PC-3 (cell line): ENCODE data around the gene TEX19.

Experiments used
- EZH2 ChIP-seq: fragments of 300-600 bp; sonication (generic); IDR thresholded peaks from one replicate; pipeline ENCODE4 v1.6.1; 2017; ENCODE audit warnings: antibody characterized with exemption, mild to moderate bottlenecking, low read length; ENCODE audit not compliant: unreplicated experiment
- TF ChIP-seq, protein P1 (sequence below): fragments of 300-600 bp; sonication (generic); conservative IDR thresholded peaks from 2 replicates; pipeline ENCODE4 v1.5.1; 2017; ENCODE audit warnings: antibody characterized with exemption, low read depth, mild to moderate bottlenecking, low read length

DNA sequence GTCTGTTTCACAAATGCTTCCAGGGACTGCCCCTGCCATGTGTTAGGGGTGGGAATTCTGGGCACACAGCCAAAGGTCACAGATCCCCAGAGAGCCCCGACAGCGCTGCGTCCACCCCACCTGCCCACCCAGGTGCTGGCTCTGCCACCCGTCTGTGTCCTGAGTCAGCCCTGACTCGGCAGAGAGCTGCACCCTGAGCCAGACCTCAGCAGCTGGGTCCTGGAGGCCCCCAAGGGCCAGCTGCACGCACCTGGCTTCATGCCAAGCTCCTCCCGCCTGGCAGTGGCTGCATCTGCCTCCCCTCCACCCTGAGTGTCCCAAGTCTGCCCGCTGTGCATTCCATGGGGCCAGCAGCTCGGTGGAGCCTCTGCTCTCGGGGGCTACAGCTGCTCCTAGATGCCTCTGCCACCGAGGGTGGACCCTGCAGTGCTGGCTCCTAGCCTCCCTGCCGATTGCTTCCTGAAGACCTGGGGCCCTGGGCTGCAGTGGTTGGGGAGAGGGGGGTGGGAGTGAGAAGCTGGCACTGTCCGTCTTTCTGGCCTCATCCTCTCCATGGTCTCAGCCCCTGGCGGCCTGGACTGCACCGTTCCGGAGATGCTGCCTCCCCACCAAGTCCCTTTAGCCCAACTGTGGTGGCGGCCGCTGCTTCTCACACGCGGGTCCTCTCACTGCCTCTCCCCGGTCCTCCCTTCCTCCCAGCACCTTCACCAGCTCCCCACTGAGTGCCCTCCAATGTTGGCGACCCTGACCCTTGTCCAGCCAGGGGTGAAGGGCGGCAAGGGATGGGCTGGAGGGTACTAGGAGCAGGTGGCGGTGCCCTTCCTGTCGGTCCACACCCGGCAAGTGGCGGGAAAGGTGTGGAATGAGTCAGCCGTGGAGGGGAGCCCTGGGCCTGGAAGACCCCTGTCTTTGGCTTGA, 28.5 kb upstream of the TEX19 start:
- TF ChIP-seq, protein P1, sequence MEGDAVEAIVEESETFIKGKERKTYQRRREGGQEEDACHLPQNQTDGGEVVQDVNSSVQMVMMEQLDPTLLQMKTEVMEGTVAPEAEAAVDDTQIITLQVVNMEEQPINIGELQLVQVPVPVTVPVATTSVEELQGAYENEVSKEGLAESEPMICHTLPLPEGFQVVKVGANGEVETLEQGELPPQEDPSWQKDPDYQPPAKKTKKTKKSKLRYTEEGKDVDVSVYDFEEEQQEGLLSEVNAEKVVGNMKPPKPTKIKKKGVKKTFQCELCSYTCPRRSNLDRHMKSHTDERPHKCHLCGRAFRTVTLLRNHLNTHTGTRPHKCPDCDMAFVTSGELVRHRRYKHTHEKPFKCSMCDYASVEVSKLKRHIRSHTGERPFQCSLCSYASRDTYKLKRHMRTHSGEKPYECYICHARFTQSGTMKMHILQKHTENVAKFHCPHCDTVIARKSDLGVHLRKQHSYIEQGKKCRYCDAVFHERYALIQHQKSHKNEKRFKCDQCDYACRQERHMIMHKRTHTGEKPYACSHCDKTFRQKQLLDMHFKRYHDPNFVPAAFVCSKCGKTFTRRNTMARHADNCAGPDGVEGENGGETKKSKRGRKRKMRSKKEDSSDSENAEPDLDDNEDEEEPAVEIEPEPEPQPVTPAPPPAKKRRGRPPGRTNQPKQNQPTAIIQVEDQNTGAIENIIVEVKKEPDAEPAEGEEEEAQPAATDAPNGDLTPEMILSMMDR: no peak
- no peak for TF ChIP-seq EZH2
